ENCODE measurements around the gene PCDHGC5.

DNA sequence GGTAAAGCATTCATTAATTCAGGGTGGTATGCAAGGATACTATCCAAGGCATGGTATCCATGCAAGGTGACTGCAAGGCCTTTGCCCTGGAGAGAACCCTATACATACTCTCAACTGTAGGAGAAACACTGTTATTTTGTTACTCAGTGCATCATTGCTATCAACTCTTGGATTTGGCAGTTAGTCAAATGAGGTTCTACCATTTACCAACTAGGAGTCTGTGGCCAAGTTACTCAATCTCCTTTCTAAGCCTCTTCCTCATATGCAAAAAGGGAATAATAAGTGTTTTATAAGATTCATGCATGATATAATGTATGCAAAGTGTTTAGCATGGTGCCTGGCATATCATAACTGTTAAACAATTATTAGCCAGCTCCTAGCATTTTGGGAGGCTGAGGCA lies 9.1 kb upstream of the PCDHGC5 start:
- TF ChIP-seq, protein P1, sequence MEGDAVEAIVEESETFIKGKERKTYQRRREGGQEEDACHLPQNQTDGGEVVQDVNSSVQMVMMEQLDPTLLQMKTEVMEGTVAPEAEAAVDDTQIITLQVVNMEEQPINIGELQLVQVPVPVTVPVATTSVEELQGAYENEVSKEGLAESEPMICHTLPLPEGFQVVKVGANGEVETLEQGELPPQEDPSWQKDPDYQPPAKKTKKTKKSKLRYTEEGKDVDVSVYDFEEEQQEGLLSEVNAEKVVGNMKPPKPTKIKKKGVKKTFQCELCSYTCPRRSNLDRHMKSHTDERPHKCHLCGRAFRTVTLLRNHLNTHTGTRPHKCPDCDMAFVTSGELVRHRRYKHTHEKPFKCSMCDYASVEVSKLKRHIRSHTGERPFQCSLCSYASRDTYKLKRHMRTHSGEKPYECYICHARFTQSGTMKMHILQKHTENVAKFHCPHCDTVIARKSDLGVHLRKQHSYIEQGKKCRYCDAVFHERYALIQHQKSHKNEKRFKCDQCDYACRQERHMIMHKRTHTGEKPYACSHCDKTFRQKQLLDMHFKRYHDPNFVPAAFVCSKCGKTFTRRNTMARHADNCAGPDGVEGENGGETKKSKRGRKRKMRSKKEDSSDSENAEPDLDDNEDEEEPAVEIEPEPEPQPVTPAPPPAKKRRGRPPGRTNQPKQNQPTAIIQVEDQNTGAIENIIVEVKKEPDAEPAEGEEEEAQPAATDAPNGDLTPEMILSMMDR (IDR thresholded peaks at IDR 0.05) = no peak
- TF ChIP-seq POLR2A (IDR thresholded peaks at IDR 0.05) = no peak

Data from body of pancreas (tissue), 4 donors.